K562 (cell line): Measurements from ENCODE around the gene NUP188. TPM values are rescaled to one million over a fixed set of nuclear protein-coding genes. Genes with fewer than 3 reads are reported as not detected.

Source experiments
- ESRRA ChIP-seq: fragments of 450-650 bp; IDR thresholded peaks from 2 replicates; pipeline ENCODE4 v1.6.1; 2014; ENCODE audit warnings: low read depth, mild to moderate bottlenecking, moderate library complexity, borderline replicate concordance
- KDM1A ChIP-seq, 2 experiments: fragments of 450-650 bp; IDR thresholded peaks; 2 replicates each; pipeline ENCODE4 v1.6.1; 2016; ENCODE audit warnings: mild to moderate bottlenecking in 2 of 2
- MAZ ChIP-seq, 2 experiments: fragments of 450-650 bp in 1 of 2; sonication (generic) in 1 of 2; formaldehyde crosslinking; IDR thresholded peaks in 1 of 2; conservative IDR thresholded peaks in 1 of 2; 2 replicates each; pipeline versions ENCODE4 v1.4.0 to v1.5.0; 2020; ENCODE audit warnings: mild to moderate bottlenecking in 1 of 2, missing genetic modification reagents in 1 of 2
- NEUROD1 ChIP-seq: fragments of 150-350 bp; IDR thresholded peaks from 2 replicates; pipeline ENCODE4 v1.6.1; 2014; ENCODE audit warnings: borderline replicate concordance, low read length, low read depth; ENCODE audit not compliant: partially characterized antibody
- PHF8 ChIP-seq: fragments of 200-600 bp; sonication (generic); IDR thresholded peaks from 2 replicates; pipeline ENCODE4 v1.6.1; 2012; ENCODE audit warnings: mixed run types, mild to moderate bottlenecking, inconsistent platforms, low read length, moderate library complexity, borderline replicate concordance
- SIX5 ChIP-seq, 2 experiments: IDR thresholded peaks; 2 replicates each; pipeline ENCODE4 v1.6.1; 2011; ENCODE audit warnings: low read length in 2 of 2, borderline replicate concordance in 1 of 2, low read depth in 1 of 2, mild to moderate bottlenecking in 1 of 2, moderate library complexity in 1 of 2; ENCODE audit not compliant: insufficient read depth in 1 of 2
- TOE1 ChIP-seq, 2 experiments: fragments of 450-650 bp in 1 of 2; sonication (generic) in 1 of 2; formaldehyde crosslinking in 1 of 2; IDR thresholded peaks; 2 replicates each; pipeline versions ENCODE4 v1.7.1 to v1.8.0; 2016 to 2022; ENCODE audit warnings: borderline replicate concordance in 2 of 2, mild to moderate bottlenecking in 2 of 2, antibody characterized with exemption in 1 of 2, inconsistent platforms in 1 of 2, low read depth in 1 of 2, missing genetic modification reagents in 1 of 2, moderate library complexity in 1 of 2
- ZBED1 ChIP-seq: IDR thresholded peaks from 2 replicates; pipeline ENCODE4 v1.6.1; 2014
- ZNF431 ChIP-seq: sonication (generic); formaldehyde crosslinking; IDR thresholded peaks from 2 replicates; pipeline ENCODE4 v1.8.0; 2022; ENCODE audit warnings: mild to moderate bottlenecking, missing genetic modification reagents
- ZNF77 ChIP-seq: fragments of 250-450 bp; sonication (Bioruptor Pico); IDR thresholded peaks from 2 replicates; pipeline ENCODE4 v1.5.0; 2020
- polyA plus RNA-seq, 8 experiments: library from polyadenylated mRNA; depleted of rRNA in 4 of 8; stranded (reverse) in 5 of 8; unstranded in 3 of 8; fragments of >200 nt; fragmentation: Nextera tagmentation in 2 of 8; fragmentation: Illumina TruSeq in 1 of 8; extraction: Ambion mirVana in 2 of 8; extraction: Trizol in 1 of 8; gene quantifications; 2 replicates each; pipeline versions ENCODE4 v1.2.1 to v1.2.3, GENCODE V29; 2011 to 2014; ENCODE audit warnings: inconsistent platforms in 1 of 8, missing spikeins in 1 of 8
- total RNA-seq, 7 experiments: library from RNA; depleted of rRNA in 6 of 7; stranded (reverse); fragments of >200 nt in 6 of 7; fragmentation: Illumina TruSeq in 2 of 7; extraction: Trizol in 2 of 7; gene quantifications; 2 replicates each; pipeline versions ENCODE4 v1.2.1 to v1.2.3, GENCODE V29; 2011 to 2021; ENCODE audit warnings: low replicate concordance in 1 of 7
- TF ChIP-seq, protein P1 (sequence below): sonication (generic); formaldehyde crosslinking; IDR thresholded peaks from 2 replicates; pipeline ENCODE4 v1.8.1; 2023; ENCODE audit warnings: mild to moderate bottlenecking, missing genetic modification reagents, moderate library complexity
- TF ChIP-seq, protein P2 (sequence below): sonication (generic); formaldehyde crosslinking; IDR thresholded peaks from 2 replicates; pipeline ENCODE4 v1.8.1; 2023; ENCODE audit warnings: missing genetic modification reagents, mild to moderate bottlenecking, borderline replicate concordance
- TF ChIP-seq, protein P3 (sequence below): sonication (generic); formaldehyde crosslinking; IDR thresholded peaks from 2 replicates; pipeline ENCODE4 v1.8.0; 2022; ENCODE audit warnings: mild to moderate bottlenecking, missing genetic modification reagents, borderline replicate concordance
- TF ChIP-seq, protein P4 (sequence below): conservative IDR thresholded peaks from 2 replicates; pipeline ENCODE4 v1.6.1; 2011; ENCODE audit warnings: low read depth, mild to moderate bottlenecking, low read length; ENCODE audit not compliant: control insufficient read depth

NUP188 gene
- total and polyA plus RNA-seq, 9 of the 15 experiments (the other 6 are each of a cell fraction or from before 2014, with no cell fraction given), result 11.7 to 135 (median 70.6) TPM

DNA sequence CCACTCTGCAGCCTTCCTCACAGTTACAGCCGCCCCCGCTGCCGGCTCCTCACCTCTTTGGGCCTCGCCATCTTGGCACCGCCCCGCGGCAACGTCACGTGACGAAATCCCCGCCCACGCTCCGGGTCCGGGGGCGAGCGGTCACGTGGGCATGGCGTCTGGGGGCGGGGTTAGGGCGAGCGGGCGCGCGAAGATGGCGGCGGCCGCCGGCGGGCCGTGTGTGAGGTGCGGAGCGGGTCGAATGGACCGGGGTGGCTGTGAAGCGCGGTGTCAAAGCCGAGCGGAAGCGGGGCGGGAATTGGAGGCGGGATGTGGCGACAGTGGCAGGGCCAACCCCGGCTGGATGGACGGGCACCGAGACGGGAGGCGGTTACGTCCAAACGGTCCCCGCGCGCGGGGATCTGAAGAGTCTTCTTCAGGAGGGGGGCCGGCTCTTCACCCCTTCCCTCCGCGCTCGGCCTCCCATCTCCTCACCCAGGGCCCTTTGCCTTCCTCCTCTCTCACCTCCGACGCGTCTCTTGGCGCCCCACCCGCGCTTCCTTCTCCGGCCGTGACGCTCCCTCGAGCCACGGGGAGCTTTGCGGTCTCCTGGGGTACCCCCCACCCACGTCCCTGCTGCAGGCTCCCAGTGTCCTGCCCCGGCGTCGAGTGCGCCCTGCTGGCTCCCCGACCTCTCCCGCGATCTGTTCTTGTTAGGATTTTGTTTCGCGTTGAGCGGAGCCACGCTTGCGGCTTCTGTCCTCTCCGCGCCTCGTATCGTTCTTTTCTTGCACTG, at the start of gene NUP188, which contains the start of gene DOLK (continued):
- TF ChIP-seq TOE1 (IDR thresholded peaks at IDR 0.05; ENCODE audit: borderline replicate concordance) (peak; percentile 100), TOE1 (CRISPR knock-in tag; IDR thresholded peaks at IDR 0.05; ENCODE audit: borderline replicate concordance, low read depth) (no peak), ZNF77 (no peak), PHF8 (peak; percentile 99; the same call in 1 of the 2 replicates), SIX5 (IDR thresholded peaks at IDR 0.05; ENCODE audit: borderline replicate concordance in 1 of 2, insufficient read depth in 1 of 2, low read depth in 1 of 2, low read length in 2 of 2) (no peak), ZBED1 (peak; percentile 15; the same call in 1 of the 2 replicates), ESRRA (peak; percentile 3; the same call in 1 of the 2 replicates), KDM1A (IDR thresholded peaks at IDR 0.05) (no peak), ZNF431 (CRISPR knock-in tag) (0 out of 2 replicates have a peak, but pooled peaks have one; percentile 31), NEUROD1 (peak; percentile 68), MAZ (CRISPR knock-in tag; conservative IDR thresholded peaks at IDR 0.05 in 1 of 2, IDR thresholded peaks at IDR 0.05 in 1 of 2) (peak; percentile 92 to 96)
- TF ChIP-seq, protein P1, sequence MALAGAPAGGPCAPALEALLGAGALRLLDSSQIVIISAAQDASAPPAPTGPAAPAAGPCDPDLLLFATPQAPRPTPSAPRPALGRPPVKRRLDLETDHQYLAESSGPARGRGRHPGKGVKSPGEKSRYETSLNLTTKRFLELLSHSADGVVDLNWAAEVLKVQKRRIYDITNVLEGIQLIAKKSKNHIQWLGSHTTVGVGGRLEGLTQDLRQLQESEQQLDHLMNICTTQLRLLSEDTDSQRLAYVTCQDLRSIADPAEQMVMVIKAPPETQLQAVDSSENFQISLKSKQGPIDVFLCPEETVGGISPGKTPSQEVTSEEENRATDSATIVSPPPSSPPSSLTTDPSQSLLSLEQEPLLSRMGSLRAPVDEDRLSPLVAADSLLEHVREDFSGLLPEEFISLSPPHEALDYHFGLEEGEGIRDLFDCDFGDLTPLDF, result no peak
- TF ChIP-seq, protein P2, sequence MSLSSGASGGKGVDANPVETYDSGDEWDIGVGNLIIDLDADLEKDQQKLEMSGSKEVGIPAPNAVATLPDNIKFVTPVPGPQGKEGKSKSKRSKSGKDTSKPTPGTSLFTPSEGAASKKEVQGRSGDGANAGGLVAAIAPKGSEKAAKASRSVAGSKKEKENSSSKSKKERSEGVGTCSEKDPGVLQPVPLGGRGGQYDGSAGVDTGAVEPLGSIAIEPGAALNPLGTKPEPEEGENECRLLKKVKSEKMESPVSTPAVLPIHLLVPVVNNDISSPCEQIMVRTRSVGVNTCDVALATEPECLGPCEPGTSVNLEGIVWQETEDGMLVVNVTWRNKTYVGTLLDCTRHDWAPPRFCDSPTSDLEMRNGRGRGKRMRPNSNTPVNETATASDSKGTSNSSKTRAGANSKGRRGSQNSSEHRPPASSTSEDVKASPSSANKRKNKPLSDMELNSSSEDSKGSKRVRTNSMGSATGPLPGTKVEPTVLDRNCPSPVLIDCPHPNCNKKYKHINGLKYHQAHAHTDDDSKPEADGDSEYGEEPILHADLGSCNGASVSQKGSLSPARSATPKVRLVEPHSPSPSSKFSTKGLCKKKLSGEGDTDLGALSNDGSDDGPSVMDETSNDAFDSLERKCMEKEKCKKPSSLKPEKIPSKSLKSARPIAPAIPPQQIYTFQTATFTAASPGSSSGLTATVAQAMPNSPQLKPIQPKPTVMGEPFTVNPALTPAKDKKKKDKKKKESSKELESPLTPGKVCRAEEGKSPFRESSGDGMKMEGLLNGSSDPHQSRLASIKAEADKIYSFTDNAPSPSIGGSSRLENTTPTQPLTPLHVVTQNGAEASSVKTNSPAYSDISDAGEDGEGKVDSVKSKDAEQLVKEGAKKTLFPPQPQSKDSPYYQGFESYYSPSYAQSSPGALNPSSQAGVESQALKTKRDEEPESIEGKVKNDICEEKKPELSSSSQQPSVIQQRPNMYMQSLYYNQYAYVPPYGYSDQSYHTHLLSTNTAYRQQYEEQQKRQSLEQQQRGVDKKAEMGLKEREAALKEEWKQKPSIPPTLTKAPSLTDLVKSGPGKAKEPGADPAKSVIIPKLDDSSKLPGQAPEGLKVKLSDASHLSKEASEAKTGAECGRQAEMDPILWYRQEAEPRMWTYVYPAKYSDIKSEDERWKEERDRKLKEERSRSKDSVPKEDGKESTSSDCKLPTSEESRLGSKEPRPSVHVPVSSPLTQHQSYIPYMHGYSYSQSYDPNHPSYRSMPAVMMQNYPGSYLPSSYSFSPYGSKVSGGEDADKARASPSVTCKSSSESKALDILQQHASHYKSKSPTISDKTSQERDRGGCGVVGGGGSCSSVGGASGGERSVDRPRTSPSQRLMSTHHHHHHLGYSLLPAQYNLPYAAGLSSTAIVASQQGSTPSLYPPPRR (CRISPR knock-in tag), result peak; percentile 44; the same call in 1 of the 2 replicates
- TF ChIP-seq, protein P3, sequence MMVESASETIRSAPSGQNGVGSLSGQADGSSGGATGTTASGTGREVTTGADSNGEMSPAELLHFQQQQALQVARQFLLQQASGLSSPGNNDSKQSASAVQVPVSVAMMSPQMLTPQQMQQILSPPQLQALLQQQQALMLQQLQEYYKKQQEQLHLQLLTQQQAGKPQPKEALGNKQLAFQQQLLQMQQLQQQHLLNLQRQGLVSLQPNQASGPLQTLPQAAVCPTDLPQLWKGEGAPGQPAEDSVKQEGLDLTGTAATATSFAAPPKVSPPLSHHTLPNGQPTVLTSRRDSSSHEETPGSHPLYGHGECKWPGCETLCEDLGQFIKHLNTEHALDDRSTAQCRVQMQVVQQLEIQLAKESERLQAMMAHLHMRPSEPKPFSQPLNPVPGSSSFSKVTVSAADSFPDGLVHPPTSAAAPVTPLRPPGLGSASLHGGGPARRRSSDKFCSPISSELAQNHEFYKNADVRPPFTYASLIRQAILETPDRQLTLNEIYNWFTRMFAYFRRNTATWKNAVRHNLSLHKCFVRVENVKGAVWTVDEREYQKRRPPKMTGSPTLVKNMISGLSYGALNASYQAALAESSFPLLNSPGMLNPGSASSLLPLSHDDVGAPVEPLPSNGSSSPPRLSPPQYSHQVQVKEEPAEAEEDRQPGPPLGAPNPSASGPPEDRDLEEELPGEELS (CRISPR knock-in tag), result 0 out of 2 replicates have a peak, but pooled peaks have one; percentile 10
- TF ChIP-seq, protein P4, sequence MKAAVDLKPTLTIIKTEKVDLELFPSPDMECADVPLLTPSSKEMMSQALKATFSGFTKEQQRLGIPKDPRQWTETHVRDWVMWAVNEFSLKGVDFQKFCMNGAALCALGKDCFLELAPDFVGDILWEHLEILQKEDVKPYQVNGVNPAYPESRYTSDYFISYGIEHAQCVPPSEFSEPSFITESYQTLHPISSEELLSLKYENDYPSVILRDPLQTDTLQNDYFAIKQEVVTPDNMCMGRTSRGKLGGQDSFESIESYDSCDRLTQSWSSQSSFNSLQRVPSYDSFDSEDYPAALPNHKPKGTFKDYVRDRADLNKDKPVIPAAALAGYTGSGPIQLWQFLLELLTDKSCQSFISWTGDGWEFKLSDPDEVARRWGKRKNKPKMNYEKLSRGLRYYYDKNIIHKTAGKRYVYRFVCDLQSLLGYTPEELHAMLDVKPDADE, result peak; percentile 67
